ENCODE measurements around the gene TSTD1. TPM values are rescaled to one million over a fixed set of nuclear protein-coding genes. Genes with fewer than 3 reads are reported as not detected.

The TSTD1 gene
- total RNA-seq, 1 experiment from 2014 or later: 20.1 TPM

DNA sequence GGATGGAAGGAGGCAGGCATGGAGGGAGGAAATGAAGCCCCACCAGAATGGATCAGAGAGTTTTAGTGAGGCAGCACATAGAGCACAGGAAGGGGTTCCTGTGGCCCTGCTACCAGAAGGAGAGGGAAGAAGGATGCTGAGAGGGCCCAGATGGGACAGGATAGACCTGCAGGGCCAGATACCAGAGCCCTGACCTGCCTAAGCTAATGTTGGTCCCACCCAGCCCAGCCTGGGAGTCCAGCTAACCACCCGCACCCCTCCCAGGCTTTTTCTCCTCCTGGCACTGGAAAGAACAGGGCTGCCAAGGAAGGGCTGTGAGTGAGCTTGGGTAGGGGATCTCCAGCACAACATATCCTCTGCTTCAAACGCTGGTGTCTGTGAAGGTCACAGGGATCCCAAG, 43.7 kb upstream of the TSTD1 start:
- TF ChIP-seq SIN3A (IDR thresholded peaks at IDR 0.05; ENCODE audit: borderline replicate concordance, insufficient read depth, low read depth, low read length): no peak
- TF ChIP-seq, protein P1, sequence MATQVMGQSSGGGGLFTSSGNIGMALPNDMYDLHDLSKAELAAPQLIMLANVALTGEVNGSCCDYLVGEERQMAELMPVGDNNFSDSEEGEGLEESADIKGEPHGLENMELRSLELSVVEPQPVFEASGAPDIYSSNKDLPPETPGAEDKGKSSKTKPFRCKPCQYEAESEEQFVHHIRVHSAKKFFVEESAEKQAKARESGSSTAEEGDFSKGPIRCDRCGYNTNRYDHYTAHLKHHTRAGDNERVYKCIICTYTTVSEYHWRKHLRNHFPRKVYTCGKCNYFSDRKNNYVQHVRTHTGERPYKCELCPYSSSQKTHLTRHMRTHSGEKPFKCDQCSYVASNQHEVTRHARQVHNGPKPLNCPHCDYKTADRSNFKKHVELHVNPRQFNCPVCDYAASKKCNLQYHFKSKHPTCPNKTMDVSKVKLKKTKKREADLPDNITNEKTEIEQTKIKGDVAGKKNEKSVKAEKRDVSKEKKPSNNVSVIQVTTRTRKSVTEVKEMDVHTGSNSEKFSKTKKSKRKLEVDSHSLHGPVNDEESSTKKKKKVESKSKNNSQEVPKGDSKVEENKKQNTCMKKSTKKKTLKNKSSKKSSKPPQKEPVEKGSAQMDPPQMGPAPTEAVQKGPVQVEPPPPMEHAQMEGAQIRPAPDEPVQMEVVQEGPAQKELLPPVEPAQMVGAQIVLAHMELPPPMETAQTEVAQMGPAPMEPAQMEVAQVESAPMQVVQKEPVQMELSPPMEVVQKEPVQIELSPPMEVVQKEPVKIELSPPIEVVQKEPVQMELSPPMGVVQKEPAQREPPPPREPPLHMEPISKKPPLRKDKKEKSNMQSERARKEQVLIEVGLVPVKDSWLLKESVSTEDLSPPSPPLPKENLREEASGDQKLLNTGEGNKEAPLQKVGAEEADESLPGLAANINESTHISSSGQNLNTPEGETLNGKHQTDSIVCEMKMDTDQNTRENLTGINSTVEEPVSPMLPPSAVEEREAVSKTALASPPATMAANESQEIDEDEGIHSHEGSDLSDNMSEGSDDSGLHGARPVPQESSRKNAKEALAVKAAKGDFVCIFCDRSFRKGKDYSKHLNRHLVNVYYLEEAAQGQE (IDR thresholded peaks at IDR 0.05; ENCODE audit: insufficient read depth in 1 of 2, low read depth in 2 of 2, low read length in 1 of 2): no peak
- TF ChIP-seq, protein P2, sequence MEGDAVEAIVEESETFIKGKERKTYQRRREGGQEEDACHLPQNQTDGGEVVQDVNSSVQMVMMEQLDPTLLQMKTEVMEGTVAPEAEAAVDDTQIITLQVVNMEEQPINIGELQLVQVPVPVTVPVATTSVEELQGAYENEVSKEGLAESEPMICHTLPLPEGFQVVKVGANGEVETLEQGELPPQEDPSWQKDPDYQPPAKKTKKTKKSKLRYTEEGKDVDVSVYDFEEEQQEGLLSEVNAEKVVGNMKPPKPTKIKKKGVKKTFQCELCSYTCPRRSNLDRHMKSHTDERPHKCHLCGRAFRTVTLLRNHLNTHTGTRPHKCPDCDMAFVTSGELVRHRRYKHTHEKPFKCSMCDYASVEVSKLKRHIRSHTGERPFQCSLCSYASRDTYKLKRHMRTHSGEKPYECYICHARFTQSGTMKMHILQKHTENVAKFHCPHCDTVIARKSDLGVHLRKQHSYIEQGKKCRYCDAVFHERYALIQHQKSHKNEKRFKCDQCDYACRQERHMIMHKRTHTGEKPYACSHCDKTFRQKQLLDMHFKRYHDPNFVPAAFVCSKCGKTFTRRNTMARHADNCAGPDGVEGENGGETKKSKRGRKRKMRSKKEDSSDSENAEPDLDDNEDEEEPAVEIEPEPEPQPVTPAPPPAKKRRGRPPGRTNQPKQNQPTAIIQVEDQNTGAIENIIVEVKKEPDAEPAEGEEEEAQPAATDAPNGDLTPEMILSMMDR (IDR thresholded peaks at IDR 0.05): no peak
- no peak for TF ChIP-seq POLR2AphosphoS5 (IDR thresholded peaks at IDR 0.05; ENCODE audit: low read depth, low read length)
- TF ChIP-seq TCF7L2 (IDR thresholded peaks at IDR 0.05; ENCODE audit: low read depth, low read length): no peak
- POLR2A ChIA-PET: no interaction called here

DNA sequence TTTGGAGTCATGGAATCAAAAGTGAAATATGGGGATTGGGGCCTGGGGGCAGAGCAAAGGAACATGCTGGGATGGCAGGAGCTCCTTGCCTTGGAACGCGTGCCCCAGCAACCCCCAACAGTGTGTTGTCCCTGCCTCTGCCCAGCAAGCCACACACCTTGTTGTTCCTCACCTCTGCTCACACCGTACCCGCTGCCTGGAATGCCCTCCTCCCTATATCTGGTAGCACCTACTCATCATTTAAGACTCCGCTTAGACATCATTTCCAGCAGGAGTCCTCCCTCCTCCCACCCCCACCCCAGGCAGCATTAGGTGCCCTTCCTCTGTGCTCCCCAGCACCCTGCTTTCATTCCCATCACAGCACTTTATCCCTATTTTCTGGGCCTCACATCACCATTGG, 42.8 kb upstream of the TSTD1 start:
- ChIA-PET CTCF (interaction anchor here (0.6 kb wide), 1 partner anchor 32 kb away, joined by 4 read pairs; no protein-coding TSS in a partner anchor), POLR2A (interaction anchor here (0.6 kb wide), 1 partner anchor 73 kb away, joined by 4 read pairs; no protein-coding TSS in a partner anchor)
- Histone ChIP-seq H3K4me3 (ENCODE audit: low read depth in 2 of 2, low read length in 2 of 2) (no peak overlapping the region), H3K4me1 (ENCODE audit: control insufficient read depth, insufficient read depth, low read length) (peaks cover 4% of the 10 kb centered on the region; the same call in 1 of the 2 replicates), H3K27me3 (ENCODE audit: control insufficient read depth, insufficient read depth, low read length) (no peaks in the 10 kb centered on the region), H3K9me3 (ENCODE audit: control insufficient read depth, insufficient read depth, low read depth, low read length) (no peaks in the 10 kb centered on the region), H3K27ac (ENCODE audit: low read length) (no peak overlapping the region), H3K36me3 (ENCODE audit: control insufficient read depth, insufficient read depth, low read length) (no peaks in the 10 kb centered on the region)
- no peak for DNase-seq (ENCODE audit: low read depth, low spot score)
- in situ Hi-C loops (cut with HindIII; ENCODE audit: low pct_unique_long_range_greater_than_20kb, low sequenced_read_pairs) (no loop called here), intact Hi-C loops (cut with micrococcal nuclease; ENCODE audit: unreplicated experiment) (no loop called here)
- no peak for ATAC-seq
- TF ChIP-seq, protein P2 (IDR thresholded peaks at IDR 0.05): no peak
- TF ChIP-seq SIN3A (IDR thresholded peaks at IDR 0.05; ENCODE audit: borderline replicate concordance, insufficient read depth, low read depth, low read length) (no peak), TCF7L2 (IDR thresholded peaks at IDR 0.05; ENCODE audit: low read depth, low read length) (no peak), POLR2AphosphoS5 (IDR thresholded peaks at IDR 0.05; ENCODE audit: low read depth, low read length) (no peak)
- no TSS peak for BruUV-seq (replicated peaks)

More for the DNA sequence above, 43.7 kb upstream of the TSTD1 start:
- intact Hi-C loops (cut with micrococcal nuclease; ENCODE audit: unreplicated experiment): no loop called here
- Histone ChIP-seq H3K9me3 (ENCODE audit: control insufficient read depth, insufficient read depth, low read depth, low read length) (no peaks in the 10 kb centered on the region), H3K27me3 (ENCODE audit: control insufficient read depth, insufficient read depth, low read length) (no peaks in the 10 kb centered on the region), H3K4me1 (ENCODE audit: control insufficient read depth, insufficient read depth, low read length) (peaks cover 4% of the 10 kb centered on the region; the same call in 1 of the 2 replicates), H3K36me3 (ENCODE audit: control insufficient read depth, insufficient read depth, low read length) (no peaks in the 10 kb centered on the region), H3K4me3 (ENCODE audit: low read depth in 2 of 2, low read length in 2 of 2) (no peak overlapping the region), H3K27ac (ENCODE audit: low read length) (no peak overlapping the region)
- ATAC-seq (no peak), DNase-seq (ENCODE audit: low read depth, low spot score) (no peak)
- BruUV-seq (replicated peaks): no TSS peak
- in situ Hi-C loops (cut with HindIII; ENCODE audit: low pct_unique_long_range_greater_than_20kb, low sequenced_read_pairs): no loop called here
- CTCF ChIA-PET: no interaction called here
